Activated CD4-positive, alpha-beta T cell treated with anti-CD3 and anti-CD28 coated beads for 24 hours (primary cell): ENCODE measurements around the gene NR3C1.

Experiments used
- DNase-seq, 2 donors: peaks; one replicate each; pipeline ENCODE4 v3.0.0-alpha.2; 2020; ENCODE audit warnings: low read depth in 2 of 2

Gene NR3C1

GRCh38 chr5:143309661-143310431, 93.6 kb downstream of the NR3C1 start:
- no peak for DNase-seq

- DNase-seq, result no peak
Measured at GRCh38 chr5:143308731-143309130, 94.8 kb downstream of the NR3C1 start.

GRCh38 chr5:143306040-143306439, 97.4 kb downstream of the NR3C1 start:
- DNase-seq, result no peak

- no peak for DNase-seq
Measured at GRCh38 chr5:143304836-143305475, 98.5 kb downstream of the NR3C1 start.

- no peak for DNase-seq
Measured at GRCh38 chr5:143302341-143303045, 101.0 kb downstream of the NR3C1 start.

- DNase-seq, result no peak
Measured at GRCh38 chr5:143297756-143298155, 105.7 kb downstream of the NR3C1 start.

GRCh38 chr5:143290125-143290524, 113.4 kb downstream of the NR3C1 start:
- DNase-seq, result no peak

GRCh38 chr5:143284521-143284920, 119.0 kb downstream of the NR3C1 start:
- DNase-seq, result no peak

- no peak for DNase-seq
Measured at GRCh38 chr5:143284002-143284401, 119.5 kb downstream of the NR3C1 start.

GRCh38 chr5:143281226-143281625, 122.3 kb downstream of the NR3C1 start:
- DNase-seq, result no peak

GRCh38 chr5:143279698-143280097, 123.8 kb downstream of the NR3C1 start:
- DNase-seq, result no peak

- DNase-seq, result no peak
Measured at GRCh38 chr5:143277536-143277935, 126.0 kb downstream of the NR3C1 start.

- DNase-seq, result no peak
Measured at GRCh38 chr5:143275512-143276363, 127.7 kb downstream of the NR3C1 start.

- no peak for DNase-seq
Measured at GRCh38 chr5:143274952-143275351, 128.5 kb downstream of the NR3C1 start.

GRCh38 chr5:143271431-143271830, 132.1 kb downstream of the NR3C1 start:
- no peak for DNase-seq

GRCh38 chr5:143268388-143268787, 135.1 kb downstream of the NR3C1 start:
- DNase-seq, result no peak

GRCh38 chr5:143267186-143267585, 136.3 kb downstream of the NR3C1 start:
- no peak for DNase-seq

GRCh38 chr5:143265995-143266394, 137.5 kb downstream of the NR3C1 start:
- DNase-seq, result no peak

GRCh38 chr5:143263272-143263810, 140.1 kb downstream of the NR3C1 start:
- no peak for DNase-seq

GRCh38 chr5:143262393-143263174, 140.9 kb downstream of the NR3C1 start:
- no peak for DNase-seq
